Measurements from ENCODE around the gene SCYL3. TPM values are rescaled to one million over a fixed set of nuclear protein-coding genes. Genes with fewer than 3 reads are reported as not detected.

Gene SCYL3, protein sequence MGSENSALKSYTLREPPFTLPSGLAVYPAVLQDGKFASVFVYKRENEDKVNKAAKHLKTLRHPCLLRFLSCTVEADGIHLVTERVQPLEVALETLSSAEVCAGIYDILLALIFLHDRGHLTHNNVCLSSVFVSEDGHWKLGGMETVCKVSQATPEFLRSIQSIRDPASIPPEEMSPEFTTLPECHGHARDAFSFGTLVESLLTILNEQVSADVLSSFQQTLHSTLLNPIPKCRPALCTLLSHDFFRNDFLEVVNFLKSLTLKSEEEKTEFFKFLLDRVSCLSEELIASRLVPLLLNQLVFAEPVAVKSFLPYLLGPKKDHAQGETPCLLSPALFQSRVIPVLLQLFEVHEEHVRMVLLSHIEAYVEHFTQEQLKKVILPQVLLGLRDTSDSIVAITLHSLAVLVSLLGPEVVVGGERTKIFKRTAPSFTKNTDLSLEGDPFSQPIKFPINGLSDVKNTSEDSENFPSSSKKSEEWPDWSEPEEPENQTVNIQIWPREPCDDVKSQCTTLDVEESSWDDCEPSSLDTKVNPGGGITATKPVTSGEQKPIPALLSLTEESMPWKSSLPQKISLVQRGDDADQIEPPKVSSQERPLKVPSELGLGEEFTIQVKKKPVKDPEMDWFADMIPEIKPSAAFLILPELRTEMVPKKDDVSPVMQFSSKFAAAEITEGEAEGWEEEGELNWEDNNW
- total RNA-seq (2014; rRNA removed; shearing (Covaris generic); ENCODE audit: low replicate concordance): 9.4 and 10.2 TPM in 2 replicates

- H3K27me3 ChIP-seq (ENCODE audit: low read length): no peaks in the 10 kb centered on the region
- H4K20me1 ChIP-seq (ENCODE audit: insufficient read depth, low read depth, low read length): no peaks in the 10 kb centered on the region
- H3K36me3 ChIP-seq (ENCODE audit: insufficient read depth, low read length): no peaks in the 10 kb centered on the region
- peak within 1 kb of the TSS; percentile 91 for H3K9ac ChIP-seq (ENCODE audit: low read length)
- H3K4me3 ChIP-seq (ENCODE audit: low read length): peak within 1 kb of the TSS; percentile 78
- peak within 1 kb of the TSS; percentile 86; the same call in 1 of the 2 replicates for H2AFZ ChIP-seq (ENCODE audit: low read length)
- peaks cover 44% of the 10 kb centered on the region for H3K79me2 ChIP-seq (ENCODE audit: low read length)
- peaks cover 26% of the 10 kb centered on the region for H3K4me1 ChIP-seq (ENCODE audit: low read length)
- H3K9me3 ChIP-seq (ENCODE audit: low read length): no peaks in the 10 kb centered on the region
- peak within 1 kb of the TSS; percentile 88 for H3K4me2 ChIP-seq (ENCODE audit: low read depth, low read length, poor library complexity, severe bottlenecking)
- H3K9me2 ChIP-seq (replicated peaks; ENCODE audit: insufficient read depth, low read length): no peaks in the 10 kb centered on the region; the same call in 1 of the 2 replicates
- peak within 1 kb of the TSS; percentile 86 for H3K27ac ChIP-seq (ENCODE audit: low read length)
- DNase-seq: peak; percentile 98
These were observed at the start of gene SCYL3 for GRCh38 chr1:169893645-169894423. Gene SCYL3, minus strand, starts transcription at chr1:169893896. Its CDS starts 5,056 bp downstream, at chr1:169888840.

DNA sequence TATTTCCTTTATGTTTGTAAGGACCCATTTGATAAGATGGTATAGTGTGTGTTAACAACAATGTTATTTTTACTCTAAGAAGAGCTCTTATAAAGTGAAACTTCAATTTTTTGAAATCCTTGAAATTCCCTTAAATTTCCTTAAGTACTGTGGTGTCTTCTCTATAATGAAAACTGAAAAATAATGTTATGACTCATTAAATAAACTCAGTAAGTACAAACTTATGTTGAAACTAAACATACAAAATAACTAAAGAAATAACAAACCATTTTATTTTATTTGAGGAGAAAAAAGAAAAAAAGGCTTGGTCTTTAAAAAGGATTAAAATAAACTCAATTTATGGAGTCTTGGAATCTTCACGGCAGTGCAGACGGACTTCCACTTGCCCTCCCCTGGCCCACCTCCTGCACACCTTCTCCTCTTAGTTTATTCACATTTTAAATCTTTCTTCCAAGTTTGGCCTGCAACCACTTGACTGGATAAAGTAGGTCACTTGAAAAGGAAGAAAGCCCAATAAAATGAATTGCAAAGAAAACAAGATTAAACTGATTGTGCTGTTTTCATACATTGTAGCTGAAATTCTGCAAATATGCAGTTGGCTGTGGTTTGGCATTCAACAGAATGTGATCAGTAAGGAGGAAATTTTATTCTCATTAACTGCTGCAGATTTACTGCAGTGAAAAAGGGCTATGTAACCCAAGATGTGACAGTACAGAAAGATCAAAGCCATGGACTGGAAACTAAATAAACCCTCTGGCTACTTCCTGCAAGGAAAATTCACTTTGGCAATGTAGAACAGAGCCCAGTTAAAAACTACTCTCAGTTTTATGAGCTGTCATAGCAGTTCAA, 48.5 kb upstream of the SCYL3 start:
- H4K20me1 ChIP-seq (ENCODE audit: insufficient read depth, low read depth, low read length): no peaks in the 10 kb centered on the region
- H3K4me3 ChIP-seq (ENCODE audit: low read length): no peak overlapping the region
- H3K27ac ChIP-seq (ENCODE audit: low read length): no peak overlapping the region
- DNase-seq: no peak
- no peaks in the 10 kb centered on the region for H3K79me2 ChIP-seq (ENCODE audit: low read length)
- no peak overlapping the region for H2AFZ ChIP-seq (ENCODE audit: low read length)
- no peak overlapping the region for H3K4me2 ChIP-seq (ENCODE audit: low read depth, low read length, poor library complexity, severe bottlenecking)
- no peaks in the 10 kb centered on the region for H3K27me3 ChIP-seq (ENCODE audit: low read length)
- no peaks in the 10 kb centered on the region for H3K36me3 ChIP-seq (ENCODE audit: insufficient read depth, low read length)
- H3K9me3 ChIP-seq (ENCODE audit: low read length): no peaks in the 10 kb centered on the region
- no peaks in the 10 kb centered on the region for H3K4me1 ChIP-seq (ENCODE audit: low read length)
- H3K9ac ChIP-seq (ENCODE audit: low read length): no peak overlapping the region
- H3K9me2 ChIP-seq (replicated peaks; ENCODE audit: insufficient read depth, low read length): no peaks in the 10 kb centered on the region

DNA sequence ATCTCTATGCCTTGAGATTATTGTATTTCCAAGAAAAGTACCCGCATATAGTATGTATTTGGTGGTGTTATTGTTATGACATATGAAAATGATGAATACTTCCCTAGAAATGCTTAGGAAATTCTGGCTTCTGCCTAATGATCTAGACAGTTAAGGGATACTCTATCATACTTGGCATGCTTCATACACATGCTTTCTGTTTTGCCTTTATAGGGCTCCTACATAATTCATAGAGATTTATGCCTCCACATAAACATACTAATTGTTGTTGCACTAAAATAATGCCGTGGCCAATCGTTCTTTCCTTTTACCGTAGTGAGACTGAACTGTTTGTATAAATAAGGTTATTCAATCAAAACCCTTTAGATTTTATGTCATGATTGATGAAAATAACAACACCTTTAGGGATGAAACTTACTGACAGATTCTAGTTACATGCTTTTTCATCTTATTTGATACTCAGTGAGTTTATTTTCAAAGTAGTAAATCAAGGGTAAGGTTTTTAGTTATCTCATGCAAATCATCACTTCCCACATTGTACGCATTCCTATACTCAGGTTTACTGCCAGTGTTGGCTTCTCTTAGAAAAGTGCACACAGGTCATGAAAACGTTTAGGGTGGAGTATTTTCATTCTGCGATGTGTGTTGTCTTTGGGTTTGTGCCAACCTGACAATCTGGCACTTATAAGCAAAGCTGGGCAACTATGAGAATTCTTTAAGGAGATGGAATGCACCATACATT, 40.5 kb upstream of the SCYL3 start:
- Histone ChIP-seq H3K27me3 (ENCODE audit: low read length) (no peaks in the 10 kb centered on the region), H3K4me1 (ENCODE audit: low read length) (no peaks in the 10 kb centered on the region), H3K9me3 (ENCODE audit: low read length) (no peaks in the 10 kb centered on the region), H3K9me2 (replicated peaks; ENCODE audit: insufficient read depth, low read length) (no peaks in the 10 kb centered on the region), H3K9ac (ENCODE audit: low read length) (no peak overlapping the region), H3K4me3 (ENCODE audit: low read length) (no peak overlapping the region), H3K27ac (ENCODE audit: low read length) (no peak overlapping the region), H3K4me2 (ENCODE audit: low read depth, low read length, poor library complexity, severe bottlenecking) (no peak overlapping the region), H3K36me3 (ENCODE audit: insufficient read depth, low read length) (no peaks in the 10 kb centered on the region), H2AFZ (ENCODE audit: low read length) (no peak overlapping the region), H3K79me2 (ENCODE audit: low read length) (no peaks in the 10 kb centered on the region), H4K20me1 (ENCODE audit: insufficient read depth, low read depth, low read length) (no peaks in the 10 kb centered on the region)
- DNase-seq: no peak

- no peak for DNase-seq
- no peak overlapping the region for H3K4me3 ChIP-seq (ENCODE audit: low read length)
- no peaks in the 10 kb centered on the region for H4K20me1 ChIP-seq (ENCODE audit: insufficient read depth, low read depth, low read length)
- no peaks in the 10 kb centered on the region for H3K27me3 ChIP-seq (ENCODE audit: low read length)
- no peaks in the 10 kb centered on the region for H3K9me3 ChIP-seq (ENCODE audit: low read length)
- no peak overlapping the region for H2AFZ ChIP-seq (ENCODE audit: low read length)
- H3K4me1 ChIP-seq (ENCODE audit: low read length): no peaks in the 10 kb centered on the region
- H3K79me2 ChIP-seq (ENCODE audit: low read length): no peaks in the 10 kb centered on the region
- no peak overlapping the region for H3K9ac ChIP-seq (ENCODE audit: low read length)
- H3K4me2 ChIP-seq (ENCODE audit: low read depth, low read length, poor library complexity, severe bottlenecking): no peak overlapping the region
- H3K36me3 ChIP-seq (ENCODE audit: insufficient read depth, low read length): no peaks in the 10 kb centered on the region
- H3K9me2 ChIP-seq (replicated peaks; ENCODE audit: insufficient read depth, low read length): no peaks in the 10 kb centered on the region
- no peak overlapping the region for H3K27ac ChIP-seq (ENCODE audit: low read length)
These were observed 38.1 kb upstream of the SCYL3 start for GRCh38 chr1:169931795-169932231.

GRCh38 chr1:169929210-169929526, 35.5 kb upstream of the SCYL3 start:
- Histone ChIP-seq H3K4me1 (ENCODE audit: low read length) (no peaks in the 10 kb centered on the region), H3K4me2 (ENCODE audit: low read depth, low read length, poor library complexity, severe bottlenecking) (no peak overlapping the region), H3K79me2 (ENCODE audit: low read length) (no peaks in the 10 kb centered on the region), H3K27me3 (ENCODE audit: low read length) (no peaks in the 10 kb centered on the region), H3K9me2 (replicated peaks; ENCODE audit: insufficient read depth, low read length) (no peaks in the 10 kb centered on the region), H3K4me3 (ENCODE audit: low read length) (no peak overlapping the region), H2AFZ (ENCODE audit: low read length) (no peak overlapping the region), H3K36me3 (ENCODE audit: insufficient read depth, low read length) (no peaks in the 10 kb centered on the region), H3K9ac (ENCODE audit: low read length) (no peak overlapping the region), H4K20me1 (ENCODE audit: insufficient read depth, low read depth, low read length) (no peaks in the 10 kb centered on the region), H3K9me3 (ENCODE audit: low read length) (no peaks in the 10 kb centered on the region), H3K27ac (ENCODE audit: low read length) (no peak overlapping the region)
- no peak for DNase-seq

GRCh38 chr1:169928438-169929209, 34.9 kb upstream of the SCYL3 start:
- H3K4me3 ChIP-seq (ENCODE audit: low read length): no peak overlapping the region
- H3K9me2 ChIP-seq (replicated peaks; ENCODE audit: insufficient read depth, low read length): no peaks in the 10 kb centered on the region
- no peaks in the 10 kb centered on the region for H4K20me1 ChIP-seq (ENCODE audit: insufficient read depth, low read depth, low read length)
- no peaks in the 10 kb centered on the region for H3K9me3 ChIP-seq (ENCODE audit: low read length)
- DNase-seq: peak; percentile 79
- H3K9ac ChIP-seq (ENCODE audit: low read length): no peak overlapping the region
- H3K4me1 ChIP-seq (ENCODE audit: low read length): no peaks in the 10 kb centered on the region
- no peak overlapping the region for H2AFZ ChIP-seq (ENCODE audit: low read length)
- no peaks in the 10 kb centered on the region for H3K27me3 ChIP-seq (ENCODE audit: low read length)
- H3K27ac ChIP-seq (ENCODE audit: low read length): no peak overlapping the region
- H3K79me2 ChIP-seq (ENCODE audit: low read length): no peaks in the 10 kb centered on the region
- no peak overlapping the region for H3K4me2 ChIP-seq (ENCODE audit: low read depth, low read length, poor library complexity, severe bottlenecking)
- no peaks in the 10 kb centered on the region for H3K36me3 ChIP-seq (ENCODE audit: insufficient read depth, low read length)
